ENCODE results near the gene SNAPC5. TPM values are rescaled to one million over a fixed set of nuclear protein-coding genes. Genes with fewer than 3 reads are reported as not detected.
A peak's percentile ranks its signal among the peaks of the same experiment; 100 is the strongest.

The SNAPC5 gene
- total and polyA plus RNA-seq, 10 of the 15 experiments (the other 5 are each of a cell fraction or from before 2014, with no cell fraction given): 14.4 to 53.5 (median 36.9) TPM

DNA sequence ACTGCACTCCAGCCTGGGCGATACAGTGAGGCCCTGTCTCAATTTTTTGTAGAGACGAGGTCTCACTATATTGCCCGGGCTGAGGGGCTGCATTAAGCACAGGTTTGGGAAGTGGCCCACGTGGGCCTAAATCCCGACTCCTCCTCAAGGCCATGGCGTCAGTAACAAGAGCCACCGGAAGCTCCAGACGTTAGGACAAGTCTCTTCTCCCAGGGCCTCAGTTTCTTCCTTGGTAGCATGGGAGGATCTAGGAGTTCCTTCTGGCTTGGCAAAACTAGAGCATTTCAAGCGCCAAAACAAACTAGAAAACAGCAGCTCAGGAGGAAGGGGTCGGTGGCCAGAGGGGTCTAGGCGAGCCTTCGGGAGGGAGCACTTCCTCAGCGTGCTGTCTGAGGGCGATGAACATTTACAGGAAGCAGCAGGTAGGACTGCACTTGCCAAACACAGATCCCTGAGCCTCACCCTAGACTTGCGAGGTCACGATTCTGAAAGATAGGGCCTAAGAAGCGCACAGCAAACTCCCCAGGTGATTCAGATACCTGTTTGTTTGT is 536 bp downstream of the SNAPC5 start:
- 25% methylated on average over 16 of the region's 17 CpGs for WGBS (ENCODE audit: insufficient coverage, insufficient replicate concordance, low lambda C conversion rate, missing lambda C conversion rate)
- TF ChIP-seq IRF4 (IDR thresholded peaks at IDR 0.05; ENCODE audit: low read depth, low read length) (no peak), NR2F1 (conservative IDR thresholded peaks at IDR 0.05) (no peak), SP1 (IDR thresholded peaks at IDR 0.05; ENCODE audit: low read depth, low read length) (no peak), IKZF2 (IDR thresholded peaks at IDR 0.05) (no peak), SPI1 (IDR thresholded peaks at IDR 0.05; ENCODE audit: borderline replicate concordance, insufficient read depth, low read depth, low read length) (peak; percentile 46; the same call in 1 of the 2 replicates), RB1 (IDR thresholded peaks at IDR 0.05; ENCODE audit: borderline replicate concordance) (no peak), ZNF622 (IDR thresholded peaks at IDR 0.05) (no peak)
- TF ChIP-seq, protein P1, sequence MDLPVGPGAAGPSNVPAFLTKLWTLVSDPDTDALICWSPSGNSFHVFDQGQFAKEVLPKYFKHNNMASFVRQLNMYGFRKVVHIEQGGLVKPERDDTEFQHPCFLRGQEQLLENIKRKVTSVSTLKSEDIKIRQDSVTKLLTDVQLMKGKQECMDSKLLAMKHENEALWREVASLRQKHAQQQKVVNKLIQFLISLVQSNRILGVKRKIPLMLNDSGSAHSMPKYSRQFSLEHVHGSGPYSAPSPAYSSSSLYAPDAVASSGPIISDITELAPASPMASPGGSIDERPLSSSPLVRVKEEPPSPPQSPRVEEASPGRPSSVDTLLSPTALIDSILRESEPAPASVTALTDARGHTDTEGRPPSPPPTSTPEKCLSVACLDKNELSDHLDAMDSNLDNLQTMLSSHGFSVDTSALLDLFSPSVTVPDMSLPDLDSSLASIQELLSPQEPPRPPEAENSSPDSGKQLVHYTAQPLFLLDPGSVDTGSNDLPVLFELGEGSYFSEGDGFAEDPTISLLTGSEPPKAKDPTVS (IDR thresholded peaks at IDR 0.05; ENCODE audit: low read depth, low read length): no peak
- peaks cover 3% of the 10 kb centered on the region; the same call in 1 of the 2 replicates for H4K20me1 ChIP-seq (ENCODE audit: control insufficient read depth, insufficient read depth)
- peaks cover 34% of the 10 kb centered on the region for H3K79me2 ChIP-seq (ENCODE audit: control insufficient read depth, insufficient read depth, low read length)
- FAIRE-seq (no peak), DNase-seq (ENCODE audit: low read depth, low spot score) (no peak), ATAC-seq (peak; percentile 20)
- peak overlapping the region; percentile 87 for H3K4me3 ChIP-seq
- H3K4me2 ChIP-seq (ENCODE audit: control insufficient read depth, insufficient read depth): peak overlapping the region; percentile 85
- BruUV-seq (replicated peaks): no TSS peak
- ChIA-PET SMC1A (ENCODE audit: uncharacterized antibody, unreplicated experiment) (interaction anchor here (0.6 to 6.2 kb wide), 15 partner anchors 22 to 238 kb away, joined by 3 to 51 read pairs (median 5); partner anchors contain the start of gene MAP2K1), CTCF (interaction anchor here (0.5 to 5.2 kb wide), 27 partner anchors 10 to 581 kb away, joined by 3 to 103 read pairs (median 5); partner anchors contain the start of genes DIS3L and MAP2K1), POLR2A (interaction anchor here (1.2 to 4.0 kb wide), 4 partner anchors 9 to 110 kb away, joined by 3 to 26 read pairs (median 8); partner anchors contain the start of gene MAP2K1), RAD21 (ENCODE audit: unreplicated experiment) (interaction anchor here (0.9 to 3.2 kb wide), 16 partner anchors 11 to 365 kb away, joined by 3 to 65 read pairs (median 4); partner anchors contain the start of genes DIS3L and MAP2K1)
- peak overlapping the region; percentile 61 for H2AFZ ChIP-seq (ENCODE audit: control insufficient read depth, low read depth, low read length)
- H3K27me3 ChIP-seq (replicated peaks in 1 of 2; ENCODE audit: control insufficient read depth in 2 of 2, insufficient read depth in 2 of 2, low read length in 1 of 2): no peaks in the 10 kb centered on the region
- peak overlapping the region; percentile 80 for H3K27ac ChIP-seq (ENCODE audit: control insufficient read depth, insufficient read depth)
- H3K9me3 ChIP-seq (replicated peaks; ENCODE audit: control insufficient read depth, insufficient read depth, low read length): no peaks in the 10 kb centered on the region
- H3K9ac ChIP-seq (ENCODE audit: control insufficient read depth, insufficient read depth, low read length): peak overlapping the region; percentile 85
- intact Hi-C loops (cut with micrococcal nuclease; ENCODE audit: unreplicated experiment): loop anchor here (1.0 to 5.0 kb wide), 3 partner anchors 111 to 205 kb away; partner anchors contain the start of genes DIS3L, MAP2K1 and TIPIN
- peaks cover 4% of the 10 kb centered on the region; the same call in 1 of the 2 replicates for H3K4me1 ChIP-seq (ENCODE audit: control insufficient read depth, insufficient read depth, low read length)
- H3K36me3 ChIP-seq (ENCODE audit: control insufficient read depth in 2 of 2, insufficient read depth in 2 of 2, low read length in 1 of 2): peaks cover 7 to 36% of the 10 kb centered on the region in 2 experiments
- in situ Hi-C loops (cut with MboI): no loop called here

Data from GM12878 (cell line).